PC-3 (cell line): ENCODE data around the gene TNXB. TPM values are rescaled to one million over a fixed set of nuclear protein-coding genes. Genes with fewer than 3 reads are reported as not detected.

ENCODE experiments used
- ATAC-seq: fragments of 200-7000 bp; cut with Tn5 transposase; 2 replicates; pipeline ENCODE4 v1.9.1; 2020; ENCODE audit warnings: mild to moderate bottlenecking, moderate library complexity
- BruUV-seq: library from RNA; stranded (reverse); fragments of 400-500 nt; replicated peaks from 2 replicates; lab custom pipeline; 2021; lab: Mats Ljungman, UMichigan
- CTCF ChIA-PET: fragments of 300-600 bp; sonication (Branson Sonifier 250); formaldehyde crosslinking; loops from one replicate; lab custom pipeline; 2022; ENCODE audit warnings: antibody characterized with exemption; lab: Charles Lee
- POLR2A ChIA-PET: fragments of 300-600 bp; sonication (Branson Sonifier 250); formaldehyde crosslinking; loops from one replicate; lab custom pipeline; 2022; ENCODE audit warnings: antibody characterized with exemption; ENCODE audit not compliant: unreplicated experiment; lab: Charles Lee
- DNase-seq: peaks from one replicate; pipeline ENCODE4 v3.0.0-alpha.2; 2015
- H2AFZ ChIP-seq: fragments of 300-600 bp; sonication (generic); 2 replicates; pipeline ENCODE4 v1.6.0; 2016; ENCODE audit warnings: antibody characterized with exemption, low read length
- H3F3A ChIP-seq: fragments of 300-600 bp; sonication (generic); one replicate; pipeline ENCODE4 v1.6.0; 2017; ENCODE audit warnings: antibody characterized with exemption, low read length, control low read depth, mild to moderate bottlenecking; ENCODE audit not compliant: unreplicated experiment
- H3K27ac ChIP-seq: fragments of 300-600 bp; sonication (generic); 2 replicates; pipeline ENCODE4 v1.5.1; 2016; ENCODE audit warnings: mild to moderate bottlenecking, low read length
- H3K27me3 ChIP-seq: fragments of 300-600 bp; sonication (generic); 2 replicates; pipeline ENCODE4 v1.6.1; 2016; ENCODE audit warnings: low read length, mixed read lengths
- H3K36me3 ChIP-seq: fragments of 300-600 bp; sonication (generic); 2 replicates; pipeline ENCODE4 v1.6.1; 2016; ENCODE audit warnings: low read depth, mixed run types, low read length, mixed read lengths
- H3K4me1 ChIP-seq: fragments of 300-600 bp; sonication (generic); 2 replicates; pipeline ENCODE4 v1.5.1; 2016; ENCODE audit warnings: low read length; ENCODE audit not compliant: insufficient read depth
- H3K4me2 ChIP-seq: fragments of 300-600 bp; sonication (generic); 2 replicates; pipeline ENCODE4 v1.6.0; 2016; ENCODE audit warnings: low read length
- H3K4me3 ChIP-seq: fragments of 300-600 bp; sonication (generic); 2 replicates; pipeline ENCODE4 v1.5.1; 2016; ENCODE audit warnings: mild to moderate bottlenecking, low read length, mixed read lengths
- H3K79me2 ChIP-seq: fragments of 300-600 bp; sonication (generic); 2 replicates; pipeline ENCODE4 v1.6.1; 2017; ENCODE audit warnings: low read length, mixed read lengths
- H3K9ac ChIP-seq: fragments of 300-600 bp; sonication (generic); 2 replicates; pipeline ENCODE4 v1.6.0; 2016; ENCODE audit warnings: mild to moderate bottlenecking, low read length
- H3K9me2 ChIP-seq: fragments of 300-600 bp; sonication (generic); replicated peaks from 2 replicates; pipeline ENCODE4 v1.6.1; 2016; ENCODE audit warnings: mixed run types, low read length, mixed read lengths
- H3K9me3 ChIP-seq: fragments of 300-600 bp; sonication (generic); 2 replicates; pipeline ENCODE4 v1.6.1; 2016; ENCODE audit warnings: low read length, mixed read lengths
- H4K20me1 ChIP-seq: fragments of 300-600 bp; sonication (generic); 2 replicates; pipeline ENCODE4 v1.6.1; 2016; ENCODE audit warnings: low read length, mixed read lengths
- CTCF ChIP-seq: fragments of 300-600 bp; sonication (generic); conservative IDR thresholded peaks from 2 replicates; pipeline ENCODE4 v1.5.1; 2017; ENCODE audit warnings: antibody characterized with exemption, low read depth, mild to moderate bottlenecking, low read length
- EZH2 ChIP-seq: fragments of 300-600 bp; sonication (generic); IDR thresholded peaks from one replicate; pipeline ENCODE4 v1.6.1; 2017; ENCODE audit warnings: antibody characterized with exemption, mild to moderate bottlenecking, low read length; ENCODE audit not compliant: unreplicated experiment
- EZH2phosphoT487 ChIP-seq: fragments of 300-600 bp; sonication (generic); IDR thresholded peaks from 2 replicates; pipeline ENCODE4 v1.6.1; 2018; ENCODE audit warnings: mild to moderate bottlenecking, antibody characterized with exemption, low read length, borderline replicate concordance
- intact Hi-C: fragments of 100-400 bp; cut with micrococcal nuclease; formaldehyde crosslinking; loops from 2 replicates; pipeline ENCODE4 v1.9.0; 2023
- total RNA-seq: library from RNA; depleted of rRNA; stranded (reverse); fragments of >200 nt; gene quantifications from 2 replicates; pipeline ENCODE4 v1.2.3, GENCODE V29; 2014

TNXB gene
- total RNA-seq, 1 experiment from 2014 or later: 2.9 TPM

- Histone ChIP-seq H3K27ac (no peak overlapping the region), H3K79me2 (no peaks in the 10 kb centered on the region), H3K9me2 (no peaks in the 10 kb centered on the region), H3K4me3 (no peak overlapping the region), H2AFZ (no peak overlapping the region), H4K20me1 (no peaks in the 10 kb centered on the region), H3K27me3 (no peaks in the 10 kb centered on the region), H3K4me2 (no peak overlapping the region), H3F3A (no peaks in the 10 kb centered on the region), H3K9me3 (no peaks in the 10 kb centered on the region), H3K36me3 (peaks cover 22% of the 10 kb centered on the region; the same call in 1 of the 2 replicates), H3K4me1 (peaks cover 28% of the 10 kb centered on the region), H3K9ac (no peak overlapping the region)
- no TSS peak for BruUV-seq
- DNase-seq: peak; percentile 47
- CTCF ChIA-PET: interaction anchor here (1.4 kb wide), 1 partner anchor 11 kb away, joined by 4 read pairs; the partner anchor contains the start of gene ATF6B
- intact Hi-C loops: loop anchor here (10.0 kb wide), 1 partner anchor 212 kb away; the partner anchor contains the start of gene ZBTB12
- no peak for ATAC-seq
- POLR2A ChIA-PET: interaction anchor here (0.7 kb wide), 1 partner anchor 585 kb away, joined by 3 read pairs; no protein-coding TSS in a partner anchor
- TF ChIP-seq EZH2: no peak
- TF ChIP-seq CTCF: peak; percentile 59
These were observed 7.5 kb upstream of the TNXB start for GRCh38 chr6:32116674-32117073.

- H3K27ac ChIP-seq: peak overlapping the region; percentile 88
- CTCF ChIA-PET: interaction anchor here (0.6 kb wide), 1 partner anchor 29 kb away, joined by 5 read pairs; no protein-coding TSS in a partner anchor
These were observed 6.5 kb upstream of the TNXB start for GRCh38 chr6:32115623-32116022.

GRCh38 chr6:32114796-32115195 is 5.7 kb upstream of the TNXB start:
- H3K4me1 ChIP-seq: peaks cover 28% of the 10 kb centered on the region
- no peaks in the 10 kb centered on the region for H3K79me2 ChIP-seq
- no peaks in the 10 kb centered on the region for H4K20me1 ChIP-seq
- CTCF ChIA-PET: interaction anchor here (0.6 to 1.6 kb wide), 3 partner anchors 27 to 67 kb away, joined by 3 to 9 read pairs (median 6); no protein-coding TSS in a partner anchor
- POLR2A ChIA-PET: interaction anchor here (0.5 to 1.5 kb wide), 9 partner anchors 12 to 857 kb away, joined by 3 to 24 read pairs (median 4); partner anchors contain the start of genes ATF6B, FKBPL, HSPA1A and HSPA1L
- peak overlapping the region; percentile 72 for H3K4me2 ChIP-seq
- H3K27me3 ChIP-seq: no peaks in the 10 kb centered on the region
- H3K27ac ChIP-seq: peak overlapping the region; percentile 88
- DNase-seq: peak; percentile 87
- H3K9me2 ChIP-seq: no peaks in the 10 kb centered on the region
- 0 out of 2 replicates have a peak overlapping the region, but pooled peaks have one; percentile 39 for H3K4me3 ChIP-seq
- H3F3A ChIP-seq: no peaks in the 10 kb centered on the region
- intact Hi-C loops: loop anchor here (1.0 to 10.0 kb wide), 3 partner anchors 14 to 210 kb away; partner anchors contain the start of genes ATF6B and ZBTB12
- H3K9ac ChIP-seq: peak overlapping the region; percentile 87
- no TSS peak for BruUV-seq
- peaks cover 18% of the 10 kb centered on the region; the same call in 1 of the 2 replicates for H3K36me3 ChIP-seq
- H2AFZ ChIP-seq: 0 out of 2 replicates have a peak overlapping the region, but pooled peaks have one; percentile 40
- ATAC-seq: peak; percentile 66
- H3K9me3 ChIP-seq: no peaks in the 10 kb centered on the region
- TF ChIP-seq CTCF (no peak), EZH2phosphoT487 (no peak), EZH2 (no peak)

More at GRCh38 chr6:32115623-32116022, 6.5 kb upstream of the TNXB start:
- Histone ChIP-seq H3K9me3 (no peaks in the 10 kb centered on the region), H3K9me2 (no peaks in the 10 kb centered on the region), H3K79me2 (no peaks in the 10 kb centered on the region), H3K36me3 (peaks cover 18% of the 10 kb centered on the region; the same call in 1 of the 2 replicates), H3F3A (no peaks in the 10 kb centered on the region), H3K4me1 (peaks cover 28% of the 10 kb centered on the region), H3K27me3 (no peaks in the 10 kb centered on the region), H3K4me2 (peak overlapping the region; percentile 55), H3K9ac (peak overlapping the region; percentile 87), H2AFZ (no peak overlapping the region), H3K4me3 (no peak overlapping the region), H4K20me1 (no peaks in the 10 kb centered on the region)
- POLR2A ChIA-PET: interaction anchor here (0.5 to 1.5 kb wide), 3 partner anchors 13 to 288 kb away, joined by 3 to 14 read pairs (median 9); partner anchors contain the start of genes ATF6B and FKBPL
- DNase-seq (no peak), ATAC-seq (no peak)
- TF ChIP-seq EZH2: no peak
- intact Hi-C loops: loop anchor here (2.0 to 10.0 kb wide), 2 partner anchors 13 to 211 kb away; partner anchors contain the start of genes ATF6B and ZBTB12
- TSS peak; percentile 71 for BruUV-seq
